ENCODE measurements around the gene C11orf68.

Gene C11orf68

GRCh38 chr11:65872586-65873317 is 46.1 kb downstream of the C11orf68 start, which contains the start of gene EFEMP2:
TSS of gene EFEMP2 (minus strand) at chr11:65872800. CDS start at chr11:65872354, 446 bp downstream.
- DNase-seq (ENCODE audit: low read depth): peak; percentile 75

- peak; percentile 60 for DNase-seq (ENCODE audit: low read depth)
These were observed 46.9 kb downstream of the C11orf68 start for GRCh38 chr11:65871811-65872548.

- peak; percentile 41 for DNase-seq (ENCODE audit: low read depth)
These were observed 47.9 kb downstream of the C11orf68 start for GRCh38 chr11:65870706-65871681.

GRCh38 chr11:65870307-65870658 is 48.6 kb downstream of the C11orf68 start:
- no peak for DNase-seq (ENCODE audit: low read depth)

- DNase-seq (ENCODE audit: low read depth): no peak
These were observed 49.1 kb downstream of the C11orf68 start for GRCh38 chr11:65869643-65870306.

GRCh38 chr11:65868907-65869306 is 50.0 kb downstream of the C11orf68 start:
- DNase-seq (ENCODE audit: low read depth): no peak

- DNase-seq (ENCODE audit: low read depth): no peak
These were observed 50.7 kb downstream of the C11orf68 start for GRCh38 chr11:65868076-65868667.

GRCh38 chr11:65867284-65868071 is 51.4 kb downstream of the C11orf68 start:
- DNase-seq (ENCODE audit: low read depth): peak; percentile 39

Data from EH (cell line).